Measurements from ENCODE around the gene COL23A1.

DNA sequence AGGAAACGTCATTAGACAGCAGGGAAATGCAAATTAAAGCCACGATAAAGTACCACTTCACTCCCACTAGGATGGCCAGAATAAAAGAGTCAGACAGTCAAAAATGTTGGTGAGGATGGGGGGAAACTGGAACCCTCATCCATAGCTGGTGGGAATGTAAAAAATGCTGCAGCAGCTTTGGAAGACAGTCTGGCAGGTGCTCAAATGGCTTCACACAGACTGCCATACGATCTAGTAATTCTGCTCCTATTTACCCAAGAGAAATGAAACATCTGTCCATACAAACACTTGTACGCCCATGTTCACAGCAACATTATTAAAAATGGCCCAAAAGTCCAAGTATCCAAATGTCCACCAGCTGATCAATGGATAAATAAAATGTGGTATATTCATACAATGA, 198.7 kb downstream of the COL23A1 start:
- no peak for TF ChIP-seq RAD21 (IDR thresholded peaks at IDR 0.05 in 1 of 2, conservative IDR thresholded peaks at IDR 0.05 in 1 of 2; ENCODE audit: low read depth in 2 of 2, low read length in 2 of 2)
- TF ChIP-seq RFX5 (IDR thresholded peaks at IDR 0.05; ENCODE audit: borderline replicate concordance, low read depth, low read length) = no peak
- no peak for TF ChIP-seq JUN (IDR thresholded peaks at IDR 0.05; ENCODE audit: low read depth, low read length)

All from H1 (cell line).